CD4-positive, alpha-beta memory T cell (primary cell): ENCODE measurements around the gene PPP1R1A. TPM values are rescaled to one million over a fixed set of nuclear protein-coding genes. Genes with fewer than 3 reads are reported as not detected.
A peak's percentile ranks its signal among the peaks of the same experiment; 100 is the strongest.

Experiments used
- CTCF ChIA-PET: fragments of 350-600 bp; sonication (Branson Sonifier 250); formaldehyde crosslinking; loops from one replicate; lab custom pipeline; 2021; ENCODE audit warnings: inconsistent platforms; ENCODE audit not compliant: partially characterized antibody; lab: Charles Lee
- POLR2A ChIA-PET: fragments of 350-600 bp; sonication (Branson Sonifier 250); formaldehyde crosslinking; loops from one replicate; lab custom pipeline; 2021; ENCODE audit not compliant: partially characterized antibody; lab: Charles Lee
- DNase-seq, 5 donors: peaks; one replicate each; pipeline versions ENCODE4 v3.0.0 to v3.0.0-alpha.2; 2020 to 2022; ENCODE audit warnings: mixed read lengths in 1 of 5
- H3K27ac ChIP-seq: one replicate; pipeline ENCODE4 v1.7.0; 2013; ENCODE audit warnings: low read depth, low read length
- H3K27me3 ChIP-seq: 2 replicates; pipeline ENCODE4 v1.7.0; 2013; ENCODE audit warnings: mild to moderate bottlenecking, low read length, moderate library complexity; ENCODE audit not compliant: insufficient read depth
- H3K36me3 ChIP-seq: 2 replicates; pipeline ENCODE4 v1.7.0; 2013; ENCODE audit warnings: mild to moderate bottlenecking, low read length, moderate library complexity; ENCODE audit not compliant: insufficient read depth
- H3K4me1 ChIP-seq: 2 replicates; pipeline ENCODE4 v1.7.0; 2013; ENCODE audit warnings: mild to moderate bottlenecking, low read length, moderate library complexity; ENCODE audit not compliant: insufficient read depth
- H3K4me3 ChIP-seq, 2 donors: one replicate each; pipeline ENCODE4 v1.7.0; 2013; ENCODE audit warnings: low read length in 2 of 2, mild to moderate bottlenecking in 1 of 2
- H3K9me3 ChIP-seq, 2 donors: one replicate each; pipeline ENCODE4 v1.7.0; 2013; ENCODE audit warnings: low read length in 2 of 2, control low read depth in 1 of 2; ENCODE audit not compliant: control insufficient read depth in 1 of 2
- H3K27ac Mint-ChIP-seq, 7 donors: one replicate each; pipeline ENCODE4 v1.8.0; 2020 to 2021; ENCODE audit warnings: mixed read lengths in 7 of 7, mild to moderate bottlenecking in 6 of 7, inconsistent platforms in 3 of 7, moderate library complexity in 3 of 7
- H3K27me3 Mint-ChIP-seq, 2 donors: one replicate each; pipeline ENCODE4 v1.8.0; 2020 to 2021; ENCODE audit warnings: mixed read lengths in 2 of 2
- H3K36me3 Mint-ChIP-seq, 2 donors: one replicate each; pipeline ENCODE4 v1.8.0; 2020 to 2021; ENCODE audit warnings: mixed read lengths in 2 of 2, inconsistent platforms in 1 of 2, mild to moderate bottlenecking in 1 of 2
- H3K4me1 Mint-ChIP-seq, 4 donors: one replicate each; pipeline ENCODE4 v1.8.0; 2020 to 2021; ENCODE audit warnings: mixed read lengths in 4 of 4, mild to moderate bottlenecking in 1 of 4
- H3K4me3 Mint-ChIP-seq, 8 donors: one replicate each; pipeline ENCODE4 v1.8.0; 2020 to 2021; ENCODE audit warnings: mixed read lengths in 8 of 8, mild to moderate bottlenecking in 7 of 8, moderate library complexity in 6 of 8, inconsistent platforms in 3 of 8
- H3K9me3 Mint-ChIP-seq, 8 donors: one replicate each; pipeline ENCODE4 v1.8.0; 2020 to 2021; ENCODE audit warnings: mixed read lengths in 8 of 8, mild to moderate bottlenecking in 5 of 8, inconsistent platforms in 3 of 8, moderate library complexity in 1 of 8
- intact Hi-C: fragments of 100-400 bp; cut with micrococcal nuclease; formaldehyde crosslinking; loops from one replicate; pipeline ENCODE4 v1.15.1; 2023
- polyA plus RNA-seq, 2 donors: library from polyadenylated mRNA; unstranded; fragments of 300-500 nt; fragmentation: Illumina TruSeq; gene quantifications; one replicate each; pipeline ENCODE4 v1.2.3, GENCODE V29; 2021
- total RNA-seq, 2 experiments: library from RNA; stranded (reverse); gene quantifications; one replicate each; pipeline ENCODE4 v1.2.3, GENCODE V29; 2021

PPP1R1A gene
- total and polyA plus RNA-seq, 4 experiments from 2014 or later = not detected

GRCh38 chr12:54611715-54612149 is 23.3 kb upstream of the PPP1R1A start:
- no peak for DNase-seq
- H3K4me1 Mint-ChIP-seq = no peaks in the 10 kb centered on the region
- H3K9me3 ChIP-seq = no peaks in the 10 kb centered on the region
- no peak overlapping the region for H3K4me3 ChIP-seq
- H3K4me1 ChIP-seq = no peaks in the 10 kb centered on the region
- no peak overlapping the region for H3K27ac Mint-ChIP-seq
- no peak overlapping the region for H3K27ac ChIP-seq
- H3K4me3 Mint-ChIP-seq = no peak overlapping the region
- H3K36me3 ChIP-seq = no peaks in the 10 kb centered on the region
- intact Hi-C loops = no loop called here
- peaks cover 0 to 1% (median 0%) of the 10 kb centered on the region in 8 donors for H3K9me3 Mint-ChIP-seq
- ChIA-PET CTCF (no interaction called here), POLR2A (no interaction called here)
- peaks cover 19% of the 10 kb centered on the region for H3K27me3 ChIP-seq
- peaks cover 26 to 28% of the 10 kb centered on the region in 2 donors for H3K27me3 Mint-ChIP-seq
- no peaks in the 10 kb centered on the region for H3K36me3 Mint-ChIP-seq

GRCh38 chr12:54608769-54609168 is 20.3 kb upstream of the PPP1R1A start:
- POLR2A ChIA-PET = no interaction called here
- H3K4me1 Mint-ChIP-seq = no peaks in the 10 kb centered on the region
- H3K4me3 Mint-ChIP-seq = no peak overlapping the region
- no peak overlapping the region for H3K27ac Mint-ChIP-seq
- Histone ChIP-seq H3K27me3 (peaks cover 8% of the 10 kb centered on the region), H3K36me3 (no peaks in the 10 kb centered on the region), H3K4me3 (no peak overlapping the region), H3K9me3 (no peaks in the 10 kb centered on the region), H3K4me1 (no peaks in the 10 kb centered on the region), H3K27ac (no peak overlapping the region)
- no peaks in the 10 kb centered on the region for H3K36me3 Mint-ChIP-seq
- DNase-seq = no peak
- H3K9me3 Mint-ChIP-seq = no peaks in the 10 kb centered on the region
- peaks cover 7 to 12% of the 10 kb centered on the region in 2 donors for H3K27me3 Mint-ChIP-seq
- intact Hi-C loops = no loop called here
- CTCF ChIA-PET = interaction anchor here (1.5 kb wide), 1 partner anchor 12 kb away, joined by 4 read pairs; no protein-coding TSS in a partner anchor

DNA sequence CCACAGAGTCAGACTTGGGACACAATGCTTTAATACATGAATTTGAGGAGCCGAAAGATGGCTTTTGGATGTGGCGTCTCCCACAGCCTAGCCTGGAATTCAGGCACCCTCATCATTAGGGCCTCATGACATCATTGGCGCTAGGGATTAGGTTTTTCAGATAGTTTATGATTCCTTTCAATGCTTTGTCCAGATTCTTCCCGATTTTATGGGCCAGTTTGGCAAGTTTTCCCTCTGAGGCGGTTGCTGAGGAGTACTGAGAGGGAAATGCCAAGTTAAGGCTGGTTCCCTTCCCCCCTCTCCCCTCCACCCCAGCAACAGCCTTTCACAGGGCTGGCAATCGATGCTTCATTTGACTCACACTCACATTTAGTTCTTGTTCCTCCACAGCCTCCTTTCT is 19.7 kb upstream of the PPP1R1A start:
- H3K4me1 Mint-ChIP-seq = peaks cover 0 to 3% (median 2%) of the 10 kb centered on the region in 4 donors
- Histone ChIP-seq H3K36me3 (no peaks in the 10 kb centered on the region), H3K4me1 (no peaks in the 10 kb centered on the region), H3K9me3 (no peaks in the 10 kb centered on the region), H3K4me3 (no peak overlapping the region), H3K27me3 (peaks cover 8% of the 10 kb centered on the region), H3K27ac (no peak overlapping the region)
- H3K27ac Mint-ChIP-seq = no peak overlapping the region
- H3K4me3 Mint-ChIP-seq = no peak overlapping the region
- H3K27me3 Mint-ChIP-seq = peaks cover 7 to 11% of the 10 kb centered on the region in 2 donors
- DNase-seq = no peak
- intact Hi-C loops = no loop called here
- H3K9me3 Mint-ChIP-seq = no peaks in the 10 kb centered on the region
- H3K36me3 Mint-ChIP-seq = no peaks in the 10 kb centered on the region
- CTCF ChIA-PET = interaction anchor here (0.7 kb wide), 1 partner anchor 10 kb away, joined by 5 read pairs; no protein-coding TSS in a partner anchor
- POLR2A ChIA-PET = no interaction called here

GRCh38 chr12:54606556-54606955 is 18.1 kb upstream of the PPP1R1A start:
- H3K4me1 ChIP-seq = no peaks in the 10 kb centered on the region
- H3K9me3 Mint-ChIP-seq = no peaks in the 10 kb centered on the region
- no peaks in the 10 kb centered on the region for H3K36me3 ChIP-seq
- DNase-seq = no peak
- no peak overlapping the region for H3K4me3 ChIP-seq
- intact Hi-C loops = no loop called here
- ChIA-PET CTCF (interaction anchor here (1.0 to 1.6 kb wide), 4 partner anchors 10 to 466 kb away, joined by 3 to 11 read pairs (median 4); no protein-coding TSS in a partner anchor), POLR2A (no interaction called here)
- peaks cover 7 to 11% of the 10 kb centered on the region in 2 donors for H3K27me3 Mint-ChIP-seq
- H3K4me1 Mint-ChIP-seq = peaks cover 0 to 7% (median 6%) of the 10 kb centered on the region in 4 donors
- H3K4me3 Mint-ChIP-seq = no peak overlapping the region
- no peaks in the 10 kb centered on the region for H3K9me3 ChIP-seq
- H3K27me3 ChIP-seq = peaks cover 8% of the 10 kb centered on the region
- no peaks in the 10 kb centered on the region for H3K36me3 Mint-ChIP-seq
- no peak overlapping the region for H3K27ac ChIP-seq
- H3K27ac Mint-ChIP-seq = no peak overlapping the region

- H3K36me3 ChIP-seq = no peaks in the 10 kb centered on the region
- H3K4me3 Mint-ChIP-seq = no peak overlapping the region
- ChIA-PET POLR2A (no interaction called here), CTCF (interaction anchor here (0.7 to 1.6 kb wide), 4 partner anchors 13 to 815 kb away, joined by 3 to 4 read pairs (median 3); no protein-coding TSS in a partner anchor)
- H3K4me1 ChIP-seq = no peaks in the 10 kb centered on the region
- peaks cover 3% of the 10 kb centered on the region for H3K27me3 ChIP-seq
- intact Hi-C loops = no loop called here
- H3K4me3 ChIP-seq = no peak overlapping the region
- peaks cover 0 to 7% (median 6%) of the 10 kb centered on the region in 4 donors for H3K4me1 Mint-ChIP-seq
- H3K27me3 Mint-ChIP-seq = peaks cover 5 to 10% of the 10 kb centered on the region in 2 donors
- H3K36me3 Mint-ChIP-seq = no peaks in the 10 kb centered on the region
- no peaks in the 10 kb centered on the region for H3K9me3 ChIP-seq
- H3K27ac Mint-ChIP-seq = peak overlapping the region in 1 of 7 donors; percentile 50
- no peaks in the 10 kb centered on the region for H3K9me3 Mint-ChIP-seq
- no peak for DNase-seq
- H3K27ac ChIP-seq = no peak overlapping the region
Observed at GRCh38 chr12:54605138-54605970, 16.9 kb upstream of the PPP1R1A start.

DNA sequence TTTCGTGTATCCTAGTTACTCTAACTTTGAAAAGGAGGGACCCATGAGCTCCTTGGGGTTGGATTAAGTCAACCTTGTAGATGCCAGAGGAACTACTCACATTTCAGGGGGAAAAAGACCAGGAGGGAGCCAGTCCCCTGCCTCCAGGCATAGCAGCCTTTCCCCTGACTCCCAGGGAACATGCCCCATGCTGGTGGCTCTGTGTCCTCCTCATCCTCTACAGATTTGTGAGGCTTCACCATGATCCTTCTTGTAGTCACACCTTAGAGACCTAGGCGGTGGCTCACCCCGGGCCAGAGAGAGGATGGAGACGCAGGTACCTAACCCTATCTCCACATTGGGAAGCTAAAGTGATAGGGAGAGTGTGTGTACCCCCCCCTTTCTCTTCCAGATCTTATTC is 16.0 kb upstream of the PPP1R1A start:
- H3K9me3 ChIP-seq = no peaks in the 10 kb centered on the region
- H3K27ac ChIP-seq = no peak overlapping the region
- H3K4me1 Mint-ChIP-seq = peaks cover 0 to 7% (median 6%) of the 10 kb centered on the region in 4 donors
- no peaks in the 10 kb centered on the region for H3K36me3 ChIP-seq
- no peaks in the 10 kb centered on the region for H3K4me1 ChIP-seq
- H3K9me3 Mint-ChIP-seq = no peaks in the 10 kb centered on the region
- no peaks in the 10 kb centered on the region for H3K36me3 Mint-ChIP-seq
- no peak overlapping the region for H3K27ac Mint-ChIP-seq
- CTCF ChIA-PET = interaction anchor here (1.2 to 1.5 kb wide), 2 partner anchors 44 to 464 kb away, joined by 3 read pairs; no protein-coding TSS in a partner anchor
- DNase-seq = no peak
- no peak overlapping the region for H3K4me3 ChIP-seq
- no peaks in the 10 kb centered on the region for H3K27me3 ChIP-seq
- intact Hi-C loops = no loop called here
- peaks cover 3 to 12% of the 10 kb centered on the region in 2 donors for H3K27me3 Mint-ChIP-seq
- POLR2A ChIA-PET = no interaction called here
- no peak overlapping the region for H3K4me3 Mint-ChIP-seq

GRCh38 chr12:54603872-54604271 is 15.4 kb upstream of the PPP1R1A start:
- no peak overlapping the region for H3K27ac ChIP-seq
- H3K9me3 ChIP-seq = no peaks in the 10 kb centered on the region
- Mint-ChIP-seq H3K27ac (no peak overlapping the region), H3K4me3 (no peak overlapping the region), H3K9me3 (no peaks in the 10 kb centered on the region), H3K36me3 (no peaks in the 10 kb centered on the region), H3K27me3 (peaks cover 5 to 14% of the 10 kb centered on the region in 2 donors), H3K4me1 (peaks cover 0 to 7% (median 6%) of the 10 kb centered on the region in 4 donors)
- H3K4me1 ChIP-seq = no peaks in the 10 kb centered on the region
- CTCF ChIA-PET = interaction anchor here (1.2 to 1.5 kb wide), 2 partner anchors 43 to 464 kb away, joined by 3 read pairs; no protein-coding TSS in a partner anchor
- intact Hi-C loops = loop anchor here (2.0 kb wide), 1 partner anchor 469 kb away; no protein-coding TSS in a partner anchor
- H3K27me3 ChIP-seq = no peaks in the 10 kb centered on the region
- H3K36me3 ChIP-seq = no peaks in the 10 kb centered on the region
- POLR2A ChIA-PET = no interaction called here
- H3K4me3 ChIP-seq = no peak overlapping the region
- DNase-seq = no peak
